DMS79 treated with DMSO at 0.1 percent for 48 hours (cell line): ENCODE measurements around the gene DSCAML1.

Experiments
- DNase-seq: peaks from one replicate; lab custom pipeline; 2025; lab: John Stamatoyannopoulos, UW

Gene DSCAML1

GRCh38 chr11:117796872-117797529 lies at the start of gene DSCAML1:
DSCAML1 (minus strand) TSS chr11:117797216; CDS start chr11:117797079, 137 bp downstream.
- peak; percentile 52 for DNase-seq

GRCh38 chr11:117843666-117844484 lies 46.9 kb upstream of the DSCAML1 start:
- DNase-seq, result peak; percentile 63

DNA sequence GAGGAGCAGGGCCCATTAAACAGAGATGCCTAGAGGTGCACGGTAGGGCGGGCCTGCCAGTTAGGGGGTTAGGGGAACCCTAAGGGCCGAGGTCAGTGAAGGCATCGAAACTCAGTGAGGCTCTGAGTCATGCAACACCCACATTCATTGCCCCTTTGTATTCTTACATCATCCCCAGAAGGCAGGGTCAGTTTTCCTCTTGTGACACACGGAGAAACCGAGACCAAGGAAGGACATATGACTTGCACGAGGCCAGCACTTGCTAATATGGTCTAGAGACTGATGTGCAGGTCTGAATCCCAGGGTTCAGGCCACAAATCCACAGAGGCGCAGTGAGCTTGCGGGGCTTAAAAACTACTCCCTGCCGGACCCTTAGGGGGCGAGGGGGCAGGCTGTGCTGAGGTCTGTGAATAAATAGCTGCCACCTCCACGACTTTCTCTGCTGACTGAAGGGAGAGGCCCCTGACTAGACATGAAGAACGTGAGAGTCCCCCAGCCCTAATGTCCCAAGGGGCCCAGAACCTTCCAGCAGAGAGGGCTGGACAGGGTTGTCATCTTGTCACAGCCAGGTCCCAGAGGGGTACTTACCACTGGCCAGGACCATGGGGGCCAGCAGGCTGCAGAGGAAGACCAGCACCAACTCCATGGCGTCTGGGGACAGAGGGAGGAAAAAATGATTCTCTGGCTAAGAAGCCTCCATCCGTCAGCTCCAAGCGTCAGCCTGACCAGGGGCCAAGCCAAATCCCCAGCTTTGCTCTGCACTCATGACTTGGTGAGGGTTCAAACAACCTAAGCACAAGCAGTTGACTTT lies 45.3 kb upstream of the DSCAML1 start:
- DNase-seq, result no peak

DNA sequence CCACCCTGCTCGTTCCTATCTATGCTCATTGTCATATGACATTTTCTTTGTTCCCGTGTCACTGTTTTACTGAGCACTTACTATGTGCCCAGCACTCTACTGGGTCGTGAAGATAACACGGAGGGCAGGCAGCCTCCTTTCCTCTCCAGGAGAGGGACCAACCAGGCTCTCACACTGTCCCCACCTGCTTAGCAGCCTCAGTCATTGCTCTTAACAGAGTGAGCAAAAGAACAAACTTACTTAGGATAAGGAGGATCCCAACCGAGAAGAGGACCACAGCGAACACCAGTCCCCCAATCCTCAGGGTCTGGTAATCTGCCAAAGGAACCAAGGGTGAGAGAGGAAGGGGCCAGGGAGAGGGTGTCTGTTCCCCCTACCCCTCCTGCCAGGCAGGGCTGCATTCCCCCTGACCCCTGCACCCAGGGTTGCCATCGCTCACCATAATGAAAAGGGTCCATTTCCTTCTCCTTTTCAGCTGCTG lies 44.6 kb upstream of the DSCAML1 start:
- no peak for DNase-seq

- no peak for DNase-seq
Measured at GRCh38 chr11:117840881-117841550, 44.0 kb upstream of the DSCAML1 start.

DNA sequence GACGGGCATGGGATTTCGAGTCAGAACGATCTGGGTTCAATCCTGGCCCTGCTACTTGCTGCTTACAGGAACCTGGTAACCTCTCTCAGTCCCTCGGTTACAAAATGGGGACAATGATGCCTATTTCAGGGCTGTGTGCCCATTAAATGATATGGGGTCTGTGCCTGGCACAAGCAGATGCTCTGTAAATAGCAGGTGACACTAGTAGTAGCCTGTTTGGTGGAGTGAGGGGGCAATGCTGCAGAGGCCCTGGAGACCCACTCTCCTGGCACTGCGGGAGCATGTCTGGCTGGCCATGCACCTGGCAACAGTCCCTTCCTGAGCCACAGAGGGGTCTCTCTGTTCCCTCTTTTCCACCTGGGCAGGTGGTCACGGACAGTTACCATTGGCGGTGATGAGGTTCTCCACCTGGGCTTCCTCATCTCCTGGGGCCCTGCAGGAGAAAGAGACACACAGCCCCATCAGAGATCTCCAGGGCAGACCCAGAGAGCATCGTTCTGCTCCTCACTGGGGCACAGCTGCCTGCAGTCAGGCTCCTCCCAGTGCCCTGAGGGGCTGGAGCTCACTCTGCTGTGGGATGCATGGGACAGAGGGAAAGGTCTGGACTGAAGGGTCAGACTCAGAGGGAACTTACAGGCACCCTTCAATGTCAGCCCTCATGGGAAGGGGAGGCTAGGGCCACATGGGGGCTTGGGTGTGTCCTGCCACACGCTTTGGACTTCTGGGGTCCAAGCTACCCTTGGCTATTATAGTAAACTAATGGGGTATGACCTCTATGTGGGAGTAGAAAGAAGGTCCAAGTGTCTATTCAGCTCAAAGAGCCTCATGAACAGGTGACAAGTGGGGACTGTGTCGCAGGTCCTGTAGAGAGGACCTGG lies 43.2 kb upstream of the DSCAML1 start:
- DNase-seq, result no peak

- DNase-seq, result no peak
Measured at GRCh38 chr11:117839380-117839881, 42.4 kb upstream of the DSCAML1 start.

- DNase-seq, result no peak
Measured at GRCh38 chr11:117838901-117839300, 41.9 kb upstream of the DSCAML1 start.

DNA sequence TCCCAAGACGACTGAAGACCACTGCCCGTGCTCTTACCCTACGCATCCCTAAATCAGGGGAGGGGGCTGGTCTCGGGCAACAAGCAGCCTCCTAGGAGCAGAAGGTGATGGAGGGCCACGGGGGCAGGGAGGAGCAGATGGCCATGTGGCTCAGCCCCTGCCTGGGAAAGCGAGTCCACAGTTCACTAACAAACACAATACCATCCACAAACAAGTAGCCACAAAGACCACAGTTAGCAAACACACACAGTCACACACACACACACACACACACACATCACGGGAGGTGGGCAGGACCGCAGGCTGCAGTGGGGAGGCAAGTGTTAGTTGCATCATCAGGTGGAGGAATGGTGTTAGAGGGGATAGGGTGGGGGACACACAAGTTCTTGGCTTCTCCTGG lies 40.8 kb upstream of the DSCAML1 start:
- DNase-seq, result no peak

- no peak for DNase-seq
Measured at GRCh38 chr11:117837070-117837776, 40.2 kb upstream of the DSCAML1 start.

DNA sequence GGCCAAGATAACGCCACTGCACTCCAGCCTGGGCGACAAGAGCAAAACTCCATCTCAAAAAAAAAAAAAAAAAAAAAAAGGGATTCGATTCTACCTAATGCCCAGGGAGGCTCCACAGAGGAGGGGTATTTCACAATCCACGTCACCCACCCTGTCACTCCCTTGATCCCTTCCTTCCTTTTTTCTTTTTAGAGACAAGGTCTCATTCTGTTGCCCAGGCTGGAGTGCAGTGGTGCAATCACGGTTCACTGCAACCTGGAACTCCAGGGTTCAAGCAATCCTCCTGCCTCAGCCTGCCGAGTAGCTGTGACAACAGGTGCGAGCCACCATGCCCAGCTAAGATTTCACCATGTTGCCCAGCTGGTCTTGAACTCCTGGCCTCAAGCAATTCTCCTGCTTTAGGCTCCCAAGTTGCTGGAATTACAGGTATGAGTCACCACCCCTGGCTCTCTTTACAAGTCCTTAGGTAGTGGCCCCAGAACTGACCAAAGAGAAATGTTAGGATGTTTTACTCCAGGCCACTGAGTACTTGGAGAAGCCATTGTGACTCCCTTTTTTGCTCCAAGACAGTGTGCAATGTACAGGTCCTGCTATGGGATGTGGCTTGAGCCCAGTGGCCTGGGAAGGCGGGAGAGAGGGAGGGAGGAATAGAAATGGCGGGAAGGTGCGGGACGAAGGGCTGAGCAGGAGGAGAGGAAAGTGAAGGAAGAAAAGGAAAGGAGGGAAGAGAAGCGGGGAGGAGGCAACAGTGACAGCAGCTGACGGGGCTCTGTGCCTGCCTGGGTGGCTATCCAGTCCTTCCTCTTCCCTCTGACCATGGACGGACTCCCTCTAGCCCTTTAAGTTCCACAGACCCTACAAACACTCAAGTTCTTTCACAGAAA lies 39.3 kb upstream of the DSCAML1 start:
- DNase-seq, result no peak

- DNase-seq, result no peak
Measured at GRCh38 chr11:117835576-117835975, 38.6 kb upstream of the DSCAML1 start.

- DNase-seq, result no peak
Measured at GRCh38 chr11:117834838-117835443, 37.9 kb upstream of the DSCAML1 start.

DNA sequence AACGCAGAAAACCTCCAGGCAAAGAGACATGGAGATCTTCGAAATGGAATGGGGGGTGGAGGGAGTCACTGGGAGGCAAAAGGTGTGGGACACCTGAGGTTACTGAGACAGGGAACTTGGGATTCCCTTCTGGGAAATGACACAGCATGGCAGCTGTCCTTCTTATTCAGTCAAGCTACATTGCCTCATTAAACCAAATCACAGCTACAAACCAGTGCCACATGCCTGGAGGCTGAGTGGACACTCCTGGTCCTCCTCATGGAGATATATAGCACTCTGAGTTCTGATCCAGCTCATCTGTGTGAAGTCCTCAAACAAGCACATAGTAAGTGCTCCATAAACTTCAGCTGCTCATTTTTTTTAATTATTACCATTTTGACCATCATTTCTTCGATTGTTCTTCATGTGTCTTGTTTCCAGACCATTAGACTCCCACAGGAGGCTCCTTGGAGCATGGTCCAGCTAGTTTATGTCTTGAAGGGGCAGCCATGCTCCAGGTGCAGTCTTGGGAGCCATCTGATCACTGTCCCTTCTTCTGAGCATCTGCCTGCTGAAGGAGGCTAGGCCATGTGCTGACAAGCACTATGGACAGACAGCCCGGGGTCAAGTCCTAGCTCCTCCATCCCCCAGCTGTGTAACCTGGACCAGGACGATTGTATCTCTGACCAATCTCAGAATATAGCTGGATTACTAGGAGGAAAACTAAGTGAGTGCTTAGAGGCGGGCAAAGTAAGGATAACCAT lies 37.2 kb upstream of the DSCAML1 start:
- no peak for DNase-seq

DNA sequence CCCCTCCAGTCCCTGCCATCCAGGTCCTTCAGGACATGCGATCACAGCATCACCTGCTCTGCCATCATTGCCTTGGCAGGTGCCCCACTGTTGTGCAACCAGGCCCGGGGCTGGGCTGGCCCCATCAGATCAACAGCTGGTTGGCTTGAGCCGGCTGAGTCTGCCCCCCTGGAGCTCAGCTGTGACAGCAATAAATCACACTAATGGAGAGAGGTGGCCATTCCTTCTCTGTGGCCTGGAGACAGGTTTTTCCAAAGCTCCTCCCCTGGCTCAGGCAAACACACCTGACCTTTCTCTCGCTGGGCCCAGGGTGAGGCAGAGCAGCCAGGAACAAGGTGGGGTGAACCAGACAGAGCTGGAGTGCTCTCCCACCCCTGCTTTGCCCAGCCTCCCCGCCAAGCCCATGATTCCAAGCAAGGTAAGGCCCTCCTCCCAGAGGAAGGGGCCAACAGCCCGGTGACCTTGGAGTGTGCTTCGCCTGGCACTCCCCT lies 36.4 kb upstream of the DSCAML1 start:
- peak; percentile 98 for DNase-seq

GRCh38 chr11:117832511-117832910 lies 35.5 kb upstream of the DSCAML1 start:
- DNase-seq, result no peak

- DNase-seq, result no peak
Measured at GRCh38 chr11:117831661-117832415, 34.8 kb upstream of the DSCAML1 start.
